Liver (tissue), 3 donors: Measurements from ENCODE around the gene GJA5.

Experiments used
- CTCF ChIP-seq: fragments of 150-350 bp; IDR thresholded peaks from 2 replicates; pipeline ENCODE4 v1.5.1; 2017; ENCODE audit warnings: improper control_type of control experiment, low read depth, low read length; ENCODE audit not compliant: missing input control
- FOXA2 ChIP-seq: IDR thresholded peaks from 2 replicates; pipeline ENCODE4 v1.6.1; 2016; ENCODE audit warnings: antibody characterized with exemption
- GABPA ChIP-seq, 2 donors: IDR thresholded peaks in 1 of 2; conservative IDR thresholded peaks in 1 of 2; 2 replicates each; pipeline ENCODE4 v1.6.1; 2016; ENCODE audit warnings: antibody characterized with exemption in 2 of 2, mild to moderate bottlenecking in 1 of 2, moderate library complexity in 1 of 2
- MAX ChIP-seq: IDR thresholded peaks from 2 replicates; pipeline ENCODE4 v1.6.1; 2016; ENCODE audit warnings: antibody characterized with exemption
- RAD21 ChIP-seq, 2 donors: IDR thresholded peaks; 2 replicates each; pipeline ENCODE4 v1.6.1; 2016; ENCODE audit warnings: antibody characterized with exemption in 2 of 2, mild to moderate bottlenecking in 2 of 2
- REST ChIP-seq: IDR thresholded peaks from 2 replicates; pipeline ENCODE4 v1.6.1; 2016; ENCODE audit warnings: antibody characterized with exemption, mild to moderate bottlenecking
- ZBTB33 ChIP-seq: IDR thresholded peaks from 2 replicates; pipeline ENCODE4 v1.6.1; 2016; ENCODE audit warnings: antibody characterized with exemption
- donor health status: healthy.
- donor health status: healthy.

DNA sequence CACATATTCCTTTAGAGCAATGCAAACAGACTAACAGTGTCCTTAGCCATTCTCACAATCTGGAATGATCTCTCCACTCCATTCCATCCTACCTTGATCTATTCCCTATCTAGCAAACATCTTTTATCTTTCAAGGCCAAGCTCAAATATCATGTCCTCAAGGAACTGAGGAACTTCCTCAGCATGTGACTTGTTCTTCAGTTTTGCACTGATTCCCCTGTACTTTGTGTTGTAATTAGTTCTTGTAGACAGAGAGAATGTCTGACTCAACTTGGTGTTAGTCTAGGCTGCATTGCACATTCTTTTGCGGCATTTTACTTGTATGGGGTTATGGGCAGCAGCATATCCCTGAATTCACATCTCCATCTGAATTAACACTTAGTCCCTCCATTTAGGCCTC, 31.5 kb upstream of the GJA5 start:
- TF ChIP-seq GABPA (IDR thresholded peaks at IDR 0.05 in 1 of 2, conservative IDR thresholded peaks at IDR 0.05 in 1 of 2) (no peak), MAX (no peak), ZBTB33 (no peak), RAD21 (IDR thresholded peaks at IDR 0.05) (no peak), CTCF (no peak), FOXA2 (no peak), REST (no peak)
